ENCODE measurements around the gene RNF130. TPM values are rescaled to one million over a fixed set of nuclear protein-coding genes. Genes with fewer than 3 reads are reported as not detected.

Gene RNF130
- total RNA-seq, 1 experiment from 2014 or later: 31.4 TPM

DNA sequence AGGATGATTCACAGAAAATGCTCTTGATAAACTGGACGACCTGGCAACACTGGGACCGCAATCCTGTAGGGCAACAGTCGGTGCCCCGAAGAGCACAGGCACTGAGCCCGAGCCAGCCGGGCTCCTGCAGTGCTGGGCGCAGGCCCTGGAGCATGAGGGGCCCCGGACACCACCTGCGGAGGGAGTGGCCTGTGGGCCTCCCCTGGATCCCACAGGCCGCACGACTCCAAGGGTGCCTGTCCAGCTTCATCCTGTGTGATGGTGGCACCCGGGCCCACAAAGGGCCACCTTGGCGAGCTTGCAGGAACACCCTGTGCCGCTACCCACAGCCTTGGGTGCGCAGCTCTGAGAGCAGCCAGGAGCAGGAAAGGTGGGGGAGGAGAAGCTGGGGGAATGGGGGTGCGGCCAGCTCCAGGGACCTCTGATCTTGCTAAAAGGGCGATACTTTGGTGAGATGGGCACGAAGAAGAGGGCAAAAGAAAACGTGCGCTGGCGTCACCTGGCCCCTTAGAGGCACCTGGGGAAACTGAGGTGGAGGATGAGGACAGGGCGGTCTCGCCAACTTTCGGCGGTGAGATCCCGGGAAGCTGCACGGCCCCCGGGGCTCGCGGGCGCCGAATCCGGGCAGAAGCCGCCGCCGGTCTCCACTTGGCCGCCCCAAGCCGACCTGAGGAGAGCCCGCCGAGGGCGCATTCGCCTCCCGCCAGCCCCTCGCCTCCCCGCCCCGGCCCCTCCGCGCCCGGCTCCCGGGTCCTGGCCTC is 164.6 kb downstream of the RNF130 start:
- H3K27ac ChIP-seq (ENCODE audit: low read depth, low read length, poor library complexity, severe bottlenecking): no peak overlapping the region
- no peaks in the 10 kb centered on the region for H3K27me3 ChIP-seq (replicated peaks; ENCODE audit: insufficient read depth, low read depth, low read length, poor library complexity)
- H3K4me1 ChIP-seq (ENCODE audit: insufficient read depth, low read length, poor library complexity, severe bottlenecking): peaks cover 7% of the 10 kb centered on the region
- intact Hi-C loops (cut with micrococcal nuclease; ENCODE audit: unreplicated experiment): loop anchor here (5.0 kb wide), 2 partner anchors 85 to 105 kb away; partner anchors contain the start of gene SQSTM1
- peak; percentile 12 for DNase-seq (ENCODE audit: low spot score)
- TF ChIP-seq EZH2 (IDR thresholded peaks at IDR 0.05; ENCODE audit: borderline replicate concordance, low read depth, low read length, poor library complexity, severe bottlenecking): no peak
- TF ChIP-seq, protein P1, sequence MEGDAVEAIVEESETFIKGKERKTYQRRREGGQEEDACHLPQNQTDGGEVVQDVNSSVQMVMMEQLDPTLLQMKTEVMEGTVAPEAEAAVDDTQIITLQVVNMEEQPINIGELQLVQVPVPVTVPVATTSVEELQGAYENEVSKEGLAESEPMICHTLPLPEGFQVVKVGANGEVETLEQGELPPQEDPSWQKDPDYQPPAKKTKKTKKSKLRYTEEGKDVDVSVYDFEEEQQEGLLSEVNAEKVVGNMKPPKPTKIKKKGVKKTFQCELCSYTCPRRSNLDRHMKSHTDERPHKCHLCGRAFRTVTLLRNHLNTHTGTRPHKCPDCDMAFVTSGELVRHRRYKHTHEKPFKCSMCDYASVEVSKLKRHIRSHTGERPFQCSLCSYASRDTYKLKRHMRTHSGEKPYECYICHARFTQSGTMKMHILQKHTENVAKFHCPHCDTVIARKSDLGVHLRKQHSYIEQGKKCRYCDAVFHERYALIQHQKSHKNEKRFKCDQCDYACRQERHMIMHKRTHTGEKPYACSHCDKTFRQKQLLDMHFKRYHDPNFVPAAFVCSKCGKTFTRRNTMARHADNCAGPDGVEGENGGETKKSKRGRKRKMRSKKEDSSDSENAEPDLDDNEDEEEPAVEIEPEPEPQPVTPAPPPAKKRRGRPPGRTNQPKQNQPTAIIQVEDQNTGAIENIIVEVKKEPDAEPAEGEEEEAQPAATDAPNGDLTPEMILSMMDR (conservative IDR thresholded peaks at IDR 0.05; ENCODE audit: low read depth, low read length): no peak
- ChIA-PET POLR2A (ENCODE audit: low non-redundant PET) (no interaction called here), CTCF (interaction anchor here (0.6 kb wide), 1 partner anchor 1177 kb away, joined by 4 read pairs; the partner anchor contains the start of gene ZNF354A)
- no TSS peak for BruUV-seq (replicated peaks)
- H3K36me3 ChIP-seq (ENCODE audit: insufficient read depth, low read length, poor library complexity, severe bottlenecking): peaks cover 14% of the 10 kb centered on the region
- H3K4me3 ChIP-seq (ENCODE audit: low read depth, low read length, poor library complexity, severe bottlenecking): peak overlapping the region; percentile 62
- no peaks in the 10 kb centered on the region for H3K9me3 ChIP-seq (ENCODE audit: low read depth, low read length, poor library complexity, severe bottlenecking)

DNA sequence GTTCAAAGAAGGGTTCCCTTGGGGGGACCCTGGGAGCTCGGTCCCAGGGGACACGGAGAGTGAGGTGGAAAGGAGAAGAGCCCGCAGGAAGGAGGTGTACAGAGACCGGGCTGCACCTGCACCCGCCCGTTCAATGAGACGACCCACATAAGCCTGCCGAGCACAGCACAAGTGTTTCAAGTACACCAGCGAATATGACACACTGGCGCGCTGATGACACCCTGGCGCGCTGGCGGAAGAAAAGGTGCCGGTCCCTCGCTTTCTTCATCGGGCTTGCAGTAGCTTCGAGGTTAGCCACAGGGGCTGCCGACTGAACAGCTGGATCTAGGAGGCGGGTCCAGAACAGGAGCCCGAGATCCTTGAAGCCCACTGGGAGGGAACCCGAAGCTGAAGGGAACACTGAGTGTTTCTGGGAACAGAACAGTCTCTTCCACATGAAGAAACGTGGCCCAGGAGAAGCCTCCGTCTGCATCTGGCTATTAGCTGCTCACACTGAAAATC is 165.2 kb downstream of the RNF130 start:
- Histone ChIP-seq H3K4me1 (ENCODE audit: insufficient read depth, low read length, poor library complexity, severe bottlenecking) (peaks cover 7% of the 10 kb centered on the region), H3K9me3 (ENCODE audit: low read depth, low read length, poor library complexity, severe bottlenecking) (no peaks in the 10 kb centered on the region), H3K36me3 (ENCODE audit: insufficient read depth, low read length, poor library complexity, severe bottlenecking) (peaks cover 14% of the 10 kb centered on the region), H3K27me3 (replicated peaks; ENCODE audit: insufficient read depth, low read depth, low read length, poor library complexity) (no peaks in the 10 kb centered on the region), H3K27ac (ENCODE audit: low read depth, low read length, poor library complexity, severe bottlenecking) (no peak overlapping the region), H3K4me3 (ENCODE audit: low read depth, low read length, poor library complexity, severe bottlenecking) (peak overlapping the region; percentile 62)
- ChIA-PET CTCF (no interaction called here), POLR2A (ENCODE audit: low non-redundant PET) (no interaction called here)
- no peak for DNase-seq (ENCODE audit: low spot score)
- no peak for TF ChIP-seq EZH2 (IDR thresholded peaks at IDR 0.05; ENCODE audit: borderline replicate concordance, low read depth, low read length, poor library complexity, severe bottlenecking)
- TF ChIP-seq, protein P1 (conservative IDR thresholded peaks at IDR 0.05; ENCODE audit: low read depth, low read length): no peak
- BruUV-seq (replicated peaks): no TSS peak
- intact Hi-C loops (cut with micrococcal nuclease; ENCODE audit: unreplicated experiment): loop anchor here (5.0 kb wide), 2 partner anchors 84 to 104 kb away; partner anchors contain the start of gene SQSTM1

DNA sequence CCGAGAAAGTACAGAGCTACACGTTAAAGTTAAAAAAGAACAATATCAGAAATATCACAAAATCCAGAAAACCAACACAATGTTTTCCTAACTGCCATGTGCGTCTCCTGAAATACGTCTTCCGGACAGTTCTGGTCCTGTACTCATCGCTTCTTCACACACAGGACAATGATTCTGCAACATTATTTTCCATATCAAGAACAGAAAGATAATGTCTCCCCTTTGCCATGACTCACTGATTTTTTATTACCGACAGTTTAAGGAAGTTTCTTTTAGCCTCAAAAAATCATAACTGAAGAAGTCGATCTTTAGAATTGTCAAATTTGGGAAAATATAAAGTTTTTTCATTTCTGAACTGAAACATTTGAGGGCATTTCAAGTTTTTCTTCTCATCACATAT is 166.4 kb downstream of the RNF130 start:
- TSS peak; percentile 44 for BruUV-seq (replicated peaks)
- no peak overlapping the region for H3K27ac ChIP-seq (ENCODE audit: low read depth, low read length, poor library complexity, severe bottlenecking)
- H3K9me3 ChIP-seq (ENCODE audit: low read depth, low read length, poor library complexity, severe bottlenecking): no peaks in the 10 kb centered on the region
- H3K36me3 ChIP-seq (ENCODE audit: insufficient read depth, low read length, poor library complexity, severe bottlenecking): peaks cover 14% of the 10 kb centered on the region
- no peak overlapping the region for H3K4me3 ChIP-seq (ENCODE audit: low read depth, low read length, poor library complexity, severe bottlenecking)
- ChIA-PET POLR2A (ENCODE audit: low non-redundant PET) (interaction anchor here (0.7 kb wide), 1 partner anchor 1470 kb away, joined by 3 read pairs; no protein-coding TSS in a partner anchor), CTCF (no interaction called here)
- TF ChIP-seq, protein P1 (conservative IDR thresholded peaks at IDR 0.05; ENCODE audit: low read depth, low read length): no peak
- TF ChIP-seq EZH2 (IDR thresholded peaks at IDR 0.05; ENCODE audit: borderline replicate concordance, low read depth, low read length, poor library complexity, severe bottlenecking): no peak
- H3K4me1 ChIP-seq (ENCODE audit: insufficient read depth, low read length, poor library complexity, severe bottlenecking): peaks cover 7% of the 10 kb centered on the region
- H3K27me3 ChIP-seq (replicated peaks; ENCODE audit: insufficient read depth, low read depth, low read length, poor library complexity): no peaks in the 10 kb centered on the region
- intact Hi-C loops (cut with micrococcal nuclease; ENCODE audit: unreplicated experiment): loop anchor here (5.0 kb wide), 2 partner anchors 83 to 103 kb away; partner anchors contain the start of gene SQSTM1
- no peak for DNase-seq (ENCODE audit: low spot score)

Small RNA genes lying within 50 kb of the gene (microRNA-seq; reads per million reads assigned to microRNA genes)
- 984 reads per million, percentile 80 among the genes with 10 or more reads in this experiment for gene MIR340

Other genes starting within 250 kb of the RNF130 start
- gene MRNIP, start 212.9 kb downstream of the RNF130 start, total RNA-seq (2021): 29.9 and 31.3 TPM in 2 replicates
- gene TBC1D9B, start 163.9 kb downstream of the RNF130 start, total RNA-seq (2021): 68.2 and 77.0 TPM in 2 replicates
- not detected in 2 replicates for gene RASGEF1C, start 137.5 kb upstream of the RNF130 start, total RNA-seq (2021)
- 31.3 and 34.4 TPM in 2 replicates for gene MAPK9, start 220.3 kb upstream of the RNF130 start, total RNA-seq (2021)

Data from A673 (cell line).